Measurements from ENCODE around the gene UCMA.
"Not testable (repeated sequence)": the region's sequence is repeated elsewhere in the genome, so short reads cannot be mapped to it uniquely, and the experiment has no call there.

Gene UCMA

GRCh38 chr10:13234172-13234571 is at the start of gene UCMA:
UCMA (minus strand) TSS chr10:13234374; CDS start chr10:13234258, 116 bp downstream.
- DNase-seq (ENCODE audit: low read depth): no peak

GRCh38 chr10:13282348-13282747 is 48.2 kb upstream of the UCMA start:
- not testable (repeated sequence) for DNase-seq (ENCODE audit: low read depth)

GRCh38 chr10:13276749-13277365 is 42.7 kb upstream of the UCMA start:
- DNase-seq (ENCODE audit: low read depth): peak; percentile 17

- DNase-seq (ENCODE audit: low read depth): not testable (repeated sequence)
Observed at GRCh38 chr10:13276146-13276545, 42.0 kb upstream of the UCMA start.

GRCh38 chr10:13272164-13272571 is 38.0 kb upstream of the UCMA start:
- DNase-seq (ENCODE audit: low read depth): peak; percentile 36

- no peak for DNase-seq (ENCODE audit: low read depth)
Observed at GRCh38 chr10:13271552-13272163, 37.5 kb upstream of the UCMA start.

GRCh38 chr10:13270877-13271551 is 36.8 kb upstream of the UCMA start:
- peak; percentile 1 for DNase-seq (ENCODE audit: low read depth)

GRCh38 chr10:13268841-13269240 is 34.7 kb upstream of the UCMA start:
- DNase-seq (ENCODE audit: low read depth): no peak

- no peak for DNase-seq (ENCODE audit: low read depth)
Observed at GRCh38 chr10:13268310-13268709, 34.1 kb upstream of the UCMA start.

- no peak for DNase-seq (ENCODE audit: low read depth)
Observed at GRCh38 chr10:13263591-13263990, 29.4 kb upstream of the UCMA start.

GRCh38 chr10:13262433-13262832 is 28.3 kb upstream of the UCMA start:
- DNase-seq (ENCODE audit: low read depth): no peak

GRCh38 chr10:13257621-13258140 is 23.5 kb upstream of the UCMA start:
- no peak for DNase-seq (ENCODE audit: low read depth)

GRCh38 chr10:13256627-13257026 is 22.5 kb upstream of the UCMA start:
- DNase-seq (ENCODE audit: low read depth): no peak

- no peak for DNase-seq (ENCODE audit: low read depth)
Observed at GRCh38 chr10:13253726-13254125, 19.6 kb upstream of the UCMA start.

GRCh38 chr10:13247784-13248183 is 13.6 kb upstream of the UCMA start:
- DNase-seq (ENCODE audit: low read depth): no peak

GRCh38 chr10:13247246-13247645 is 13.1 kb upstream of the UCMA start:
- no peak for DNase-seq (ENCODE audit: low read depth)

GRCh38 chr10:13242260-13242659 is 8.1 kb upstream of the UCMA start:
- not testable (repeated sequence) for DNase-seq (ENCODE audit: low read depth)

- no peak for DNase-seq (ENCODE audit: low read depth)
Observed at GRCh38 chr10:13241613-13242012, 7.4 kb upstream of the UCMA start.

GRCh38 chr10:13239923-13240322 is 5.7 kb upstream of the UCMA start:
- DNase-seq (ENCODE audit: low read depth): no peak

GRCh38 chr10:13238271-13239077 is 4.3 kb upstream of the UCMA start:
- DNase-seq (ENCODE audit: low read depth): no peak

- no peak for DNase-seq (ENCODE audit: low read depth)
Observed at GRCh38 chr10:13236638-13237037, 2.5 kb upstream of the UCMA start.

- DNase-seq (ENCODE audit: low read depth): not testable (repeated sequence)
Observed at GRCh38 chr10:13234736-13235135, 562 bp upstream of the UCMA start.
